ENCODE data around the gene TMEM190. TPM values are rescaled to one million over a fixed set of nuclear protein-coding genes. Genes with fewer than 3 reads are reported as not detected.
A peak's percentile ranks its signal among the peaks of the same experiment; 100 is the strongest.

Gene TMEM190
- total RNA-seq, 1 donor from 2014 or later, result not detected

GRCh38 chr19:55353803-55354697, 22.6 kb upstream of the TMEM190 start:
- TF ChIP-seq CTCF (IDR thresholded peaks at IDR 0.05; ENCODE audit: borderline replicate concordance), result no peak
- peak overlapping the region; percentile 61 for H3K4me3 ChIP-seq
- no peak overlapping the region for H3K27ac ChIP-seq (replicated peaks)
- intact Hi-C loops (cut with micrococcal nuclease), result no loop called here
- peaks cover 19% of the 10 kb centered on the region for H3K4me1 ChIP-seq
- no peaks in the 10 kb centered on the region for H3K36me3 ChIP-seq
- peaks cover 91% of the 10 kb centered on the region for H3K27me3 ChIP-seq (ENCODE audit: low read depth)
- peak; percentile 65 for DNase-seq
- no peaks in the 10 kb centered on the region for H3K9me3 ChIP-seq (replicated peaks)

- Histone ChIP-seq H3K27ac (replicated peaks) (no peak within 1 kb of the TSS), H3K36me3 (no peaks in the 10 kb centered on the region), H3K4me1 (peaks cover 19% of the 10 kb centered on the region), H3K27me3 (ENCODE audit: low read depth) (peaks cover 97% of the 10 kb centered on the region), H3K9me3 (replicated peaks) (no peaks in the 10 kb centered on the region), H3K4me3 (peak within 1 kb of the TSS; percentile 61)
- no peak for TF ChIP-seq CTCF (IDR thresholded peaks at IDR 0.05; ENCODE audit: borderline replicate concordance)
- DNase-seq, result no peak
- intact Hi-C loops (cut with micrococcal nuclease), result no loop called here
These were observed 21.9 kb upstream of the TMEM190 start, which contains the start of gene COX6B2 for GRCh38 chr19:55354698-55355212. TSS of gene COX6B2 (minus strand) at chr19:55354719. CDS start at chr19:55354521, 198 bp downstream.

GRCh38 chr19:55355213-55355821, 21.3 kb upstream of the TMEM190 start:
- intact Hi-C loops (cut with micrococcal nuclease), result no loop called here
- Histone ChIP-seq H3K27me3 (ENCODE audit: low read depth) (peaks cover 92% of the 10 kb centered on the region), H3K27ac (replicated peaks) (no peak overlapping the region), H3K9me3 (replicated peaks) (no peaks in the 10 kb centered on the region), H3K4me1 (peaks cover 19% of the 10 kb centered on the region), H3K4me3 (no peak overlapping the region), H3K36me3 (no peaks in the 10 kb centered on the region)
- DNase-seq, result no peak
- TF ChIP-seq CTCF (IDR thresholded peaks at IDR 0.05; ENCODE audit: borderline replicate concordance), result no peak

- H3K27me3 ChIP-seq (ENCODE audit: low read depth), result peaks cover 76% of the 10 kb centered on the region
- DNase-seq, result no peak
- no peak overlapping the region for H3K4me3 ChIP-seq
- H3K4me1 ChIP-seq, result peaks cover 14% of the 10 kb centered on the region
- intact Hi-C loops (cut with micrococcal nuclease), result no loop called here
- H3K27ac ChIP-seq (replicated peaks), result no peak overlapping the region
- H3K9me3 ChIP-seq (replicated peaks), result no peaks in the 10 kb centered on the region
- TF ChIP-seq CTCF (IDR thresholded peaks at IDR 0.05; ENCODE audit: borderline replicate concordance), result no peak
- no peaks in the 10 kb centered on the region for H3K36me3 ChIP-seq
These were observed 18.1 kb upstream of the TMEM190 start for GRCh38 chr19:55358493-55358892.

- H3K36me3 ChIP-seq, result no peaks in the 10 kb centered on the region
- TF ChIP-seq CTCF (IDR thresholded peaks at IDR 0.05; ENCODE audit: borderline replicate concordance), result no peak
- H3K4me1 ChIP-seq, result peaks cover 6% of the 10 kb centered on the region
- intact Hi-C loops (cut with micrococcal nuclease), result no loop called here
- H3K9me3 ChIP-seq (replicated peaks), result no peaks in the 10 kb centered on the region
- DNase-seq, result no peak
- H3K27ac ChIP-seq (replicated peaks), result no peak overlapping the region
- H3K4me3 ChIP-seq, result no peak overlapping the region
- H3K27me3 ChIP-seq (ENCODE audit: low read depth), result peaks cover 70% of the 10 kb centered on the region
These were observed 17.4 kb upstream of the TMEM190 start for GRCh38 chr19:55358943-55359908.

Measured in left ventricle myocardium inferior (tissue), 1 donor.